Fibroblast of lung (primary cell): ENCODE results near the gene ZFPM1. TPM values are rescaled to one million over a fixed set of nuclear protein-coding genes. Genes with fewer than 3 reads are reported as not detected.

ENCODE experiments used
- DNase-seq, 2 donors: peaks; one replicate each; pipeline versions ENCODE4 v3.0.0 to v3.0.0-alpha.2; 2010; ENCODE audit warnings: low read depth in 2 of 2
- H2AFZ ChIP-seq: 2 replicates; pipeline ENCODE4 v1.5.1; 2012; ENCODE audit warnings: low read length, control low read depth, inconsistent platforms
- H3K27ac ChIP-seq: 2 replicates; pipeline ENCODE4 v1.5.1; 2011; ENCODE audit warnings: low read length, control low read depth; ENCODE audit not compliant: insufficient read depth
- H3K27me3 ChIP-seq: 2 replicates; pipeline ENCODE4 v1.5.1; 2011; ENCODE audit warnings: mild to moderate bottlenecking, low read length; ENCODE audit not compliant: control insufficient read depth, insufficient read depth
- H3K36me3 ChIP-seq: 2 replicates; pipeline ENCODE4 v1.5.1; 2011; ENCODE audit warnings: low read length; ENCODE audit not compliant: control insufficient read depth, insufficient read depth
- H3K4me1 ChIP-seq: 2 replicates; pipeline ENCODE4 v1.5.1; 2011; ENCODE audit warnings: low read length; ENCODE audit not compliant: control insufficient read depth, insufficient read depth; ENCODE audit errors: extremely low read depth
- H3K4me2 ChIP-seq: 2 replicates; pipeline ENCODE4 v1.5.1; 2011; ENCODE audit warnings: low read length, control low read depth; ENCODE audit not compliant: insufficient read depth; ENCODE audit errors: extremely low read depth
- H3K4me3 ChIP-seq, 4 experiments: fragments of 200-600 bp in 1 of 4; sonication (generic) in 1 of 4; replicated peaks in 1 of 4; 2 replicates each; pipeline ENCODE4 v1.5.1; 2011 to 2016; ENCODE audit warnings: low read length in 4 of 4, low read depth in 3 of 4, mild to moderate bottlenecking in 3 of 4, control low read depth in 2 of 4, inconsistent platforms in 1 of 4, mixed read lengths in 1 of 4; ENCODE audit not compliant: insufficient read depth in 1 of 4; ENCODE audit errors: control extremely low read depth in 1 of 4
- H3K79me2 ChIP-seq: 2 replicates; pipeline ENCODE4 v1.5.1; 2012; ENCODE audit warnings: mild to moderate bottlenecking, low read length, inconsistent platforms; ENCODE audit not compliant: control insufficient read depth, insufficient read depth
- H3K9ac ChIP-seq: 2 replicates; pipeline ENCODE4 v1.5.1; 2011; ENCODE audit warnings: mild to moderate bottlenecking, low read length, control low read depth; ENCODE audit not compliant: insufficient read depth
- H3K9me3 ChIP-seq: 2 replicates; pipeline ENCODE4 v1.5.1; 2012; ENCODE audit warnings: low read depth, low read length; ENCODE audit not compliant: control insufficient read depth, insufficient read depth
- H4K20me1 ChIP-seq: 2 replicates; pipeline ENCODE4 v1.5.1; 2011; ENCODE audit warnings: low read length; ENCODE audit not compliant: control insufficient read depth, insufficient read depth; ENCODE audit errors: extremely low read depth
- CTCF ChIP-seq, 2 donors: IDR thresholded peaks in 1 of 2; conservative IDR thresholded peaks in 1 of 2; 1 replicate in 1 of 2; 2 replicates in 1 of 2; pipeline ENCODE4 v1.5.1; 2011 to 2012; ENCODE audit warnings: low read length in 2 of 2, control low read depth in 1 of 2, inconsistent platforms in 1 of 2, low read depth in 1 of 2, mild to moderate bottlenecking in 1 of 2
- EZH2 ChIP-seq: IDR thresholded peaks from 2 replicates; pipeline ENCODE4 v1.5.1; 2012; ENCODE audit warnings: low read length, control low read depth, mild to moderate bottlenecking; ENCODE audit errors: missing control alignments
- polyA plus RNA-seq, 2 donors: library from polyadenylated mRNA; depleted of rRNA in 1 of 2; stranded (reverse) in 1 of 2; unstranded in 1 of 2; fragments of >200 nt; gene quantifications; 2 replicates each; pipeline ENCODE4 v1.2.1, GENCODE V29; 2011 to 2012; ENCODE audit warnings: missing spikeins in 1 of 2
- total RNA-seq: library from RNA; depleted of rRNA; stranded (reverse); fragments of >200 nt; gene quantifications from 2 replicates; pipeline ENCODE4 v1.2.1, GENCODE V29; 2014

The ZFPM1 gene
- total and polyA plus RNA-seq, 2 donors (not counting 1 experiment from before 2014, with no cell fraction given) = 0.27 to 1.7 TPM

- TF ChIP-seq CTCF (conservative IDR thresholded peaks at IDR 0.05 in 1 of 2, IDR thresholded peaks at IDR 0.05 in 1 of 2; ENCODE audit: low read depth in 1 of 2, low read length in 2 of 2) (no peak), EZH2 (no peak)
- peaks cover 24% of the 10 kb centered on the region for H3K27me3 ChIP-seq
- no peak overlapping the region for H3K4me3 ChIP-seq
- no peaks in the 10 kb centered on the region for H3K79me2 ChIP-seq
- no peaks in the 10 kb centered on the region for H3K36me3 ChIP-seq
- H3K9ac ChIP-seq = no peak overlapping the region
- H3K9me3 ChIP-seq = no peaks in the 10 kb centered on the region
- no peaks in the 10 kb centered on the region for H4K20me1 ChIP-seq
- no peak overlapping the region for H2AFZ ChIP-seq
- DNase-seq = no peak
- H3K4me1 ChIP-seq = no peaks in the 10 kb centered on the region
- no peak overlapping the region for H3K27ac ChIP-seq
- no peak overlapping the region for H3K4me2 ChIP-seq
These were observed 96.7 kb downstream of the ZFPM1 start for GRCh38 chr16:88549671-88550245.

GRCh38 chr16:88550246-88550661 is 97.2 kb downstream of the ZFPM1 start:
- no peak overlapping the region for H3K4me2 ChIP-seq
- H3K36me3 ChIP-seq = no peaks in the 10 kb centered on the region
- TF ChIP-seq CTCF (conservative IDR thresholded peaks at IDR 0.05 in 1 of 2, IDR thresholded peaks at IDR 0.05 in 1 of 2; ENCODE audit: low read depth in 1 of 2, low read length in 2 of 2) (no peak), EZH2 (no peak)
- H2AFZ ChIP-seq = no peak overlapping the region
- H3K4me1 ChIP-seq = no peaks in the 10 kb centered on the region
- no peaks in the 10 kb centered on the region for H3K9me3 ChIP-seq
- H3K9ac ChIP-seq = no peak overlapping the region
- H3K79me2 ChIP-seq = no peaks in the 10 kb centered on the region
- H3K27ac ChIP-seq = no peak overlapping the region
- peaks cover 26% of the 10 kb centered on the region for H3K27me3 ChIP-seq
- H4K20me1 ChIP-seq = no peaks in the 10 kb centered on the region
- no peak overlapping the region for H3K4me3 ChIP-seq
- DNase-seq = no peak

- no peak overlapping the region for H3K4me2 ChIP-seq
- H3K9ac ChIP-seq = no peak overlapping the region
- H4K20me1 ChIP-seq = no peaks in the 10 kb centered on the region
- no peak overlapping the region for H2AFZ ChIP-seq
- H3K4me3 ChIP-seq = no peak overlapping the region
- H3K27ac ChIP-seq = no peak overlapping the region
- TF ChIP-seq CTCF (conservative IDR thresholded peaks at IDR 0.05 in 1 of 2, IDR thresholded peaks at IDR 0.05 in 1 of 2; ENCODE audit: low read depth in 1 of 2, low read length in 2 of 2) (no peak), EZH2 (no peak)
- H3K27me3 ChIP-seq = peaks cover 19% of the 10 kb centered on the region
- no peak for DNase-seq
- H3K36me3 ChIP-seq = no peaks in the 10 kb centered on the region
- H3K4me1 ChIP-seq = no peaks in the 10 kb centered on the region
- H3K79me2 ChIP-seq = no peaks in the 10 kb centered on the region
- no peaks in the 10 kb centered on the region for H3K9me3 ChIP-seq
These were observed 99.1 kb downstream of the ZFPM1 start for GRCh38 chr16:88552166-88552565.
